Ovary (tissue), 9 donors: ENCODE measurements around the gene PIP4K2C. TPM values are rescaled to one million over a fixed set of nuclear protein-coding genes. Genes with fewer than 3 reads are reported as not detected.
"Not testable (repeated sequence)": the region's sequence is repeated elsewhere in the genome, so short reads cannot be mapped to it uniquely, and the experiment has no call there.

Experiments
- DNase-seq, 5 donors: peaks; one replicate each; pipeline ENCODE4 v3.0.0-alpha.2; 2019 to 2020
- H3K27ac ChIP-seq, 2 donors: fragments of 200-600 bp; one replicate each; pipeline versions ENCODE4 v1.5.1 to v1.8.0; 2019 to 2022
- H3K27me3 ChIP-seq: fragments of 200-600 bp; one replicate; pipeline ENCODE4 v1.8.0; 2022
- H3K36me3 ChIP-seq: fragments of 200-600 bp; sonication (generic); one replicate; pipeline ENCODE4 v1.5.1; 2019
- H3K4me1 ChIP-seq: one replicate; pipeline ENCODE4 v1.8.1; 2013; ENCODE audit warnings: mild to moderate bottlenecking, moderate library complexity; ENCODE audit not compliant: insufficient read depth
- H3K4me3 ChIP-seq: fragments of 200-600 bp; sonication (generic); one replicate; pipeline ENCODE4 v1.5.1; 2017
- H3K9me3 ChIP-seq, 2 donors: fragments of 200-600 bp in 1 of 2; sonication (generic) in 1 of 2; one replicate each; pipeline versions ENCODE4 v1.5.1 to v1.8.1; 2013 to 2019; ENCODE audit warnings: mild to moderate bottlenecking in 1 of 2, moderate library complexity in 1 of 2
- CTCF ChIP-seq, 3 donors: fragments of 450-650 bp in 2 of 3; fragments of 200-600 bp in 1 of 3; IDR thresholded peaks; one replicate each; pipeline versions ENCODE4 v1.5.1 to v1.8.0; 2016 to 2022; ENCODE audit warnings: antibody characterized with exemption in 3 of 3, mild to moderate bottlenecking in 1 of 3
- EP300 ChIP-seq: sonication (generic); formaldehyde crosslinking; IDR thresholded peaks from one replicate; pipeline ENCODE4 v1.6.1; 2017; ENCODE audit warnings: antibody characterized with exemption
- POLR2A ChIP-seq: fragments of 450-650 bp; IDR thresholded peaks from one replicate; pipeline ENCODE4 v1.6.1; 2017; ENCODE audit warnings: antibody characterized with exemption, mild to moderate bottlenecking, moderate library complexity
- WGBS, 3 donors: extraction: QIAGEN DNeasy Blood & Tissue Kit in 1 of 3; methylation state at CpG; one replicate each; pipeline versions ENCODE4 v1.1.5 to v1.1.7; 2013 to 2017; 5-methylcytosine and 5-hydroxymethylcytosine counted together
- intact Hi-C, 4 donors: fragments of 100-400 bp; cut with DNase I; formaldehyde crosslinking; loops; one replicate each; pipeline versions ENCODE4 v1.11.0 to v1.15.1; 2022 to 2023
- polyA plus RNA-seq, 2 donors: library from polyadenylated mRNA; stranded (reverse); fragments of 200-250 nt in 1 of 2; fragments of 350-450 nt in 1 of 2; fragmentation: Illumina TruSeq in 1 of 2; extraction: RNeasy Lipid Tissue Mini Kit (QIAGEN cat#74804) in 1 of 2; gene quantifications; one replicate each; pipeline ENCODE4 v1.2.3, GENCODE V29; 2013 to 2014
- total RNA-seq, 7 donors: library from RNA; depleted of rRNA in 2 of 7; stranded (reverse); fragments of >200 nt in 2 of 7; fragmentation: NEBNext Ultra II Directional in 3 of 7; extraction: Animal tissue kit (Norgen Biotek cat#: 25700) in 3 of 7; gene quantifications; one replicate each; pipeline versions ENCODE4 v1.1.0 to v1.2.4, GENCODE V29; 2016 to 2023
- donor health status: DM: no; HTN: no; CAD: no; lungs with moderate emphysema.
- donor health status: DM: no; HTN: no; CAD: no.
- donor health status: Bipolar disorder and iron deficiency.
- donor health status: DM: yes; HTN: yes; CAD: no.
- donor health status: DM: no; HTN: no; CAD: no.
- donor health status: DM: yes; HTN: yes; CAD: no.

Gene PIP4K2C
- total and polyA plus RNA-seq, 9 donors: 13.1 to 42.0 (median 21.2) TPM

- H3K4me3 ChIP-seq: no peak overlapping the region
- no peaks in the 10 kb centered on the region for H3K9me3 ChIP-seq
- H3K27ac ChIP-seq: no peak overlapping the region
- DNase-seq: no peak
- H3K36me3 ChIP-seq: no peaks in the 10 kb centered on the region
- H3K27me3 ChIP-seq: no peaks in the 10 kb centered on the region
- H3K4me1 ChIP-seq: peaks cover 5% of the 10 kb centered on the region
- WGBS, 3 donors: 50 to 64% (median 57%) methylated on average over 3 of the region's 3 CpGs
- intact Hi-C loops: no loop called here
- TF ChIP-seq CTCF (IDR thresholded peaks at IDR 0.05): no peak
- TF ChIP-seq POLR2A: no peak
- TF ChIP-seq EP300: no peak
Measured at GRCh38 chr12:57637364-57637763, 46.4 kb downstream of the PIP4K2C start.

- no peak overlapping the region for H3K27ac ChIP-seq
- no peaks in the 10 kb centered on the region for H3K9me3 ChIP-seq
- TF ChIP-seq EP300 (no peak), POLR2A (no peak), CTCF (IDR thresholded peaks at IDR 0.05) (no peak)
- intact Hi-C loops: no loop called here
- H3K36me3 ChIP-seq: no peaks in the 10 kb centered on the region
- no peak for DNase-seq
- H3K27me3 ChIP-seq: no peaks in the 10 kb centered on the region
- peaks cover 1% of the 10 kb centered on the region for H3K4me1 ChIP-seq
- 89 to 95% (median 92%) methylated on average over 3 of the region's 3 CpGs for WGBS, 3 donors
- H3K4me3 ChIP-seq: no peak overlapping the region
Measured at GRCh38 chr12:57638096-57638495, 47.1 kb downstream of the PIP4K2C start.

- TF ChIP-seq CTCF (IDR thresholded peaks at IDR 0.05): no peak
- no peak for TF ChIP-seq EP300
- TF ChIP-seq POLR2A: no peak
- Histone ChIP-seq H3K9me3 (no peaks in the 10 kb centered on the region), H3K4me3 (no peak overlapping the region), H3K36me3 (no peaks in the 10 kb centered on the region), H3K27me3 (no peaks in the 10 kb centered on the region), H3K27ac (no peak overlapping the region), H3K4me1 (no peaks in the 10 kb centered on the region)
- 40 to 52% (median 48%) methylated on average over 7 of the region's 7 CpGs for WGBS, 3 donors
- no peak for DNase-seq
- intact Hi-C loops: no loop called here
Measured at GRCh38 chr12:57640175-57641042, 49.4 kb downstream of the PIP4K2C start.

GRCh38 chr12:57641699-57642442 is 50.9 kb downstream of the PIP4K2C start:
- no peak for DNase-seq
- intact Hi-C loops: no loop called here
- no peaks in the 10 kb centered on the region for H3K27me3 ChIP-seq
- TF ChIP-seq CTCF (IDR thresholded peaks at IDR 0.05): no peak
- no peak for TF ChIP-seq POLR2A
- TF ChIP-seq EP300: no peak
- H3K9me3 ChIP-seq: no peaks in the 10 kb centered on the region
- no peaks in the 10 kb centered on the region for H3K36me3 ChIP-seq
- 35 to 56% (median 45%) methylated on average over 5 of the region's 5 CpGs for WGBS, 3 donors
- H3K4me3 ChIP-seq: no peak overlapping the region
- H3K27ac ChIP-seq: no peak overlapping the region
- no peaks in the 10 kb centered on the region for H3K4me1 ChIP-seq

GRCh38 chr12:57645990-57646658 is 55.1 kb downstream of the PIP4K2C start:
- DNase-seq, intact Hi-C loops, H3K4me3 ChIP-seq, H3K27me3 ChIP-seq, H3K9me3 ChIP-seq, H3K27ac ChIP-seq, H3K4me1 ChIP-seq, H3K36me3 ChIP-seq: not testable (repeated sequence)
- WGBS, 3 donors: 67 to 75% (median 68%) methylated on average over 10 to 13 of the region's 13 CpGs

- H3K27ac ChIP-seq, H3K36me3 ChIP-seq, H3K4me3 ChIP-seq, H3K4me1 ChIP-seq, H3K9me3 ChIP-seq, H3K27me3 ChIP-seq, DNase-seq, intact Hi-C loops: not testable (repeated sequence)
- 87 to 92% (median 90%) methylated on average over 8 to 10 of the region's 15 CpGs for WGBS, 3 donors
Measured at GRCh38 chr12:57646659-57647049, 55.7 kb downstream of the PIP4K2C start.
